Left ventricle myocardium inferior (tissue), 1 donor: Measurements from ENCODE around the gene RAB11FIP2. TPM values are rescaled to one million over a fixed set of nuclear protein-coding genes. Genes with fewer than 3 reads are reported as not detected.

Experiments used
- DNase-seq: peaks from one replicate; pipeline ENCODE4 v3.0.0-alpha.2; 2020
- H3K27ac ChIP-seq: fragments of 200-600 bp; replicated peaks from 2 replicates; pipeline ENCODE4 v1.8.0; 2021
- H3K27me3 ChIP-seq: fragments of 200-600 bp; 2 replicates; pipeline ENCODE4 v1.8.0; 2021; ENCODE audit warnings: low read depth
- H3K36me3 ChIP-seq: fragments of 200-600 bp; 2 replicates; pipeline ENCODE4 v1.8.0; 2021
- H3K4me1 ChIP-seq: fragments of 200-600 bp; 2 replicates; pipeline ENCODE4 v1.8.0; 2021
- H3K4me3 ChIP-seq: fragments of 200-600 bp; 2 replicates; pipeline ENCODE4 v1.8.0; 2021; ENCODE audit warnings: mild to moderate bottlenecking, moderate library complexity
- H3K9me3 ChIP-seq: fragments of 200-600 bp; replicated peaks from 2 replicates; pipeline ENCODE4 v1.8.0; 2021
- CTCF ChIP-seq: fragments of 200-600 bp; IDR thresholded peaks from 2 replicates; pipeline ENCODE4 v1.8.0; 2021; ENCODE audit warnings: antibody characterized with exemption, mild to moderate bottlenecking, borderline replicate concordance
- intact Hi-C: fragments of 100-400 bp; cut with micrococcal nuclease; formaldehyde crosslinking; loops from one replicate; pipeline ENCODE4 v1.11.0; 2022
- total RNA-seq: library from RNA; stranded (reverse); fragmentation: NEBNext Ultra II Directional; extraction: Animal tissue kit (Norgen Biotek cat#: 25700); gene quantifications from one replicate; pipeline ENCODE4 v1.2.1, GENCODE V29; 2021
- donor health status: DM: no; HTN: yes; CAD: no; lungs with severe emphysema.

RAB11FIP2 gene
- total RNA-seq, 1 donor from 2014 or later: 9.0 TPM

- Histone ChIP-seq H3K4me3 (no peak overlapping the region), H3K9me3 (no peaks in the 10 kb centered on the region), H3K27ac (no peak overlapping the region), H3K36me3 (peaks cover 3% of the 10 kb centered on the region), H3K27me3 (no peaks in the 10 kb centered on the region), H3K4me1 (no peaks in the 10 kb centered on the region)
- TF ChIP-seq CTCF: no peak
- intact Hi-C loops: no loop called here
- no peak for DNase-seq
These were observed 19.3 kb downstream of the RAB11FIP2 start for GRCh38 chr10:118027397-118027796.

- TF ChIP-seq CTCF: no peak
- Histone ChIP-seq H3K27ac (no peak overlapping the region), H3K4me3 (no peak overlapping the region), H3K27me3 (no peaks in the 10 kb centered on the region), H3K4me1 (no peaks in the 10 kb centered on the region), H3K36me3 (peaks cover 3% of the 10 kb centered on the region), H3K9me3 (no peaks in the 10 kb centered on the region)
- intact Hi-C loops: no loop called here
- no peak for DNase-seq
These were observed 19.8 kb downstream of the RAB11FIP2 start for GRCh38 chr10:118026936-118027335.

GRCh38 chr10:118020365-118020764, 26.4 kb downstream of the RAB11FIP2 start:
- H3K9me3 ChIP-seq: no peaks in the 10 kb centered on the region
- H3K4me1 ChIP-seq: no peaks in the 10 kb centered on the region
- intact Hi-C loops: no loop called here
- no peak overlapping the region for H3K27ac ChIP-seq
- H3K27me3 ChIP-seq: no peaks in the 10 kb centered on the region
- peaks cover 17% of the 10 kb centered on the region for H3K36me3 ChIP-seq
- no peak for TF ChIP-seq CTCF
- no peak overlapping the region for H3K4me3 ChIP-seq
- DNase-seq: no peak

- no peaks in the 10 kb centered on the region for H3K4me1 ChIP-seq
These were observed 28.9 kb downstream of the RAB11FIP2 start for GRCh38 chr10:118017850-118018249.

GRCh38 chr10:118017071-118017740, 29.5 kb downstream of the RAB11FIP2 start:
- Histone ChIP-seq H3K4me3 (no peak overlapping the region), H3K27me3 (no peaks in the 10 kb centered on the region), H3K27ac (no peak overlapping the region), H3K4me1 (no peaks in the 10 kb centered on the region), H3K36me3 (peaks cover 15% of the 10 kb centered on the region), H3K9me3 (no peaks in the 10 kb centered on the region)
- intact Hi-C loops: no loop called here
- no peak for TF ChIP-seq CTCF
- no peak for DNase-seq

More at GRCh38 chr10:118017850-118018249, 28.9 kb downstream of the RAB11FIP2 start:
- Histone ChIP-seq H3K9me3 (no peaks in the 10 kb centered on the region), H3K4me3 (no peak overlapping the region), H3K27me3 (no peaks in the 10 kb centered on the region), H3K36me3 (peaks cover 15% of the 10 kb centered on the region), H3K27ac (no peak overlapping the region)
- DNase-seq: no peak
- no peak for TF ChIP-seq CTCF
- intact Hi-C loops: no loop called here
